Prostate gland (tissue), 2 donors: ENCODE measurements around the gene CABLES1.

Experiments used
- CTCF ChIP-seq, 4 experiments: fragments of 200-600 bp in 2 of 4; fragments of 450-650 bp in 2 of 4; sonication (generic) in 2 of 4; IDR thresholded peaks; 1 replicate in 3 of 4; 2 replicates in 1 of 4; pipeline ENCODE4 v1.5.1; 2016 to 2019; ENCODE audit warnings: antibody characterized with exemption in 4 of 4, mild to moderate bottlenecking in 2 of 4, moderate library complexity in 2 of 4
- POLR2A ChIP-seq: fragments of 450-650 bp; IDR thresholded peaks from one replicate; pipeline ENCODE4 v1.6.1; 2016; ENCODE audit warnings: antibody characterized with exemption, mild to moderate bottlenecking
- POLR2AphosphoS5 ChIP-seq: sonication (generic); formaldehyde crosslinking; IDR thresholded peaks from one replicate; pipeline ENCODE4 v1.6.1; 2017; ENCODE audit warnings: antibody characterized with exemption

- no peak for TF ChIP-seq CTCF (IDR thresholded peaks at IDR 0.05)
- no peak for TF ChIP-seq POLR2A
- no peak for TF ChIP-seq POLR2AphosphoS5
These were observed 172.4 kb downstream of the CABLES1 start for GRCh38 chr18:23307567-23308295.
